Measurements from ENCODE around the gene ALAS1.

Gene ALAS1

DNA sequence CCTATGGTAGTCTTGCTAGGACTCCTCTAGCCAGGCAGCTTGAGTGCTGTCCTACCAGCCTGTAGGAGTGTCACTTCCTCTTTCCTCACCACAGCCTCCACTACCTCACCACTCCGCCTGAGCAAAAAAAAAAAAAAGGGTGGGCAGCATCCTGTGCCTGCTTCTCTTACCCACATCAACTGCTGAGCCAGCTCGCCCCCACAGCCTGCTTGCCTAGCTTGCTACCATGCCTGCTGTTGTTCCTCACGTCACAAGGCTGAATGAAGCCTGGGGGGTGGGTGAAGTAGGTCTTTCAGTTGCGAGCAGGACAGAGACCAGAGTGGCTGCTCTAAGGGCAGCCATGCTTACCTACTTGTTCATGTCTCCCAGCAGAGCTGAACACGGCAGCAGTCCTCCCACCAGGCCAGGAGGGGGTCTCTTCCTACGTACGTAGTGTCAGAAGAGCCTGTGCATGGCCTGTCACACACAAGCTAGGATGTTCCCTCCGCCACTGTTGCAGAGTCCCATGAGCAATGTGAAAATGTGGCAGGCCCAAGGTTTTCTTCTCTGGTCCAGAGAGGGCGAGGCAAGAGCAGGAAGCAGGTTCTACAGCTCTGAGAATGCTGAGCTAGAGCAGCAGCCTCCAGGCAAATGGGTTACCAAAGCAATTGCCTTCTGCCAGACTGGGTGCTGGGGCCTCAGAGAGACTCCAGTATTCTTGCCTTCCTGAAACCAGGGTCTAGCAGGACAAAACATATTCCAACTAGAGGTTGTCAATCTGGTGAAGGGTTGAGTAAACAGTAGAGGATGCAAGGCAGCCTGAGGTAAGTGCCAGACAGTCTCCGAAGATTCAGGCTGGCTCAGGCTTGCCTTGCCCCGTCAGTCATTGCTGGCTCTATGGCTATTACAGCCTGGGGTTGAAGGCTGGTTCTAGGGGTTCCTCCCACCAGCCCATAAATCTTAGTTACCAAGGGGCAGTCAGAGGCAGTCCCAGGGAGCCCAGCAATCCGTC, 55.6 kb downstream of the ALAS1 start:
- CTCF ChIA-PET, result no interaction called here
- POLR2A ChIA-PET, result interaction anchor here (1.1 to 1.2 kb wide), 3 partner anchors 14 to 25 kb away, joined by 3 to 4 read pairs (median 4); partner anchors contain the start of genes TWF2 and WDR82

GRCh38 chr3:52254608-52255007, 56.6 kb downstream of the ALAS1 start:
- DNase-seq (ENCODE audit: extremely low spot score), result no peak
- ChIA-PET CTCF (no interaction called here), POLR2A (interaction anchor here (1.1 kb wide), 1 partner anchor 15 kb away, joined by 3 read pairs; the partner anchor contains the start of gene TWF2)
- TF ChIP-seq FOXK2 (IDR thresholded peaks at IDR 0.05), result no peak
- no peak for TF ChIP-seq ELF4 (IDR thresholded peaks at IDR 0.05)
- TF ChIP-seq FOXM1 (IDR thresholded peaks at IDR 0.05; ENCODE audit: borderline replicate concordance), result no peak

More for the DNA sequence above, 55.6 kb downstream of the ALAS1 start:
- TF ChIP-seq, protein P1, sequence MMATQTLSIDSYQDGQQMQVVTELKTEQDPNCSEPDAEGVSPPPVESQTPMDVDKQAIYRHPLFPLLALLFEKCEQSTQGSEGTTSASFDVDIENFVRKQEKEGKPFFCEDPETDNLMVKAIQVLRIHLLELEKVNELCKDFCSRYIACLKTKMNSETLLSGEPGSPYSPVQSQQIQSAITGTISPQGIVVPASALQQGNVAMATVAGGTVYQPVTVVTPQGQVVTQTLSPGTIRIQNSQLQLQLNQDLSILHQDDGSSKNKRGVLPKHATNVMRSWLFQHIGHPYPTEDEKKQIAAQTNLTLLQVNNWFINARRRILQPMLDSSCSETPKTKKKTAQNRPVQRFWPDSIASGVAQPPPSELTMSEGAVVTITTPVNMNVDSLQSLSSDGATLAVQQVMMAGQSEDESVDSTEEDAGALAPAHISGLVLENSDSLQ (IDR thresholded peaks at IDR 0.05), result peak; percentile 29; the same call in 1 of the 2 replicates
- no peak for TF ChIP-seq NFRKB (IDR thresholded peaks at IDR 0.05)
- TF ChIP-seq FOXA1 (IDR thresholded peaks at IDR 0.05), result no peak
- DNase-seq (ENCODE audit: extremely low spot score), result no peak

DNA sequence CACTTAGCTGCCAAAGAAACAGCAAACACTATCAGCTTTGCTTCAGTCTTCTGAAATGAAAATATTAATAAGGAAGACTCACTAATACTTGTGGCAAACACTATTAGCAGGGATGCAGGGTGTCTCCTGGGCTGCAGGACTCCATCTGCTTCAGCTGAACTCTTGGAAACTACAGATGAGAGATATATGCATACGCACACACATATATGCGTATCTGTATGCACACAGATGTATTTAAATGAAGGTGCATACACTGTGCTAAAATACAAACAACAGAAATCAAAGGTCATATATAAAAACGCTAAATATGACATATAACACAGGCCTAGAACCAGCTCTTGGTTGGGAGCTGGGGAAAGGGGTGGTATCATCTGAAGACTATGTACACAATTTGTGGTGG, 58.2 kb downstream of the ALAS1 start:
- CTCF ChIA-PET, result no interaction called here
- TF ChIP-seq ZNF384 (IDR thresholded peaks at IDR 0.05), result no peak
- no peak for TF ChIP-seq L3MBTL2 (conservative IDR thresholded peaks at IDR 0.05)
- TF ChIP-seq SP1 (IDR thresholded peaks at IDR 0.05), result no peak
- TF ChIP-seq ELF4 (IDR thresholded peaks at IDR 0.05), result no peak
- no peak for TF ChIP-seq NFRKB (IDR thresholded peaks at IDR 0.05)
- TF ChIP-seq FOXM1 (IDR thresholded peaks at IDR 0.05; ENCODE audit: borderline replicate concordance), result no peak
- no peak for TF ChIP-seq ARNT (IDR thresholded peaks at IDR 0.05)
- TF ChIP-seq HDGF (IDR thresholded peaks at IDR 0.05; ENCODE audit: borderline replicate concordance), result no peak
- TF ChIP-seq SUZ12 (IDR thresholded peaks at IDR 0.05), result no peak
- TF ChIP-seq FOXA1 (IDR thresholded peaks at IDR 0.05), result no peak
- TF ChIP-seq FOXK2 (IDR thresholded peaks at IDR 0.05), result no peak
- no peak for TF ChIP-seq LEF1 (IDR thresholded peaks at IDR 0.05; ENCODE audit: borderline replicate concordance)
- TF ChIP-seq, protein P1 (IDR thresholded peaks at IDR 0.05), result no peak
- no peak for TF ChIP-seq BHLHE40 (IDR thresholded peaks at IDR 0.05; ENCODE audit: borderline replicate concordance)
- no peak for TF ChIP-seq CTBP1 (IDR thresholded peaks at IDR 0.05; ENCODE audit: borderline replicate concordance)
- POLR2A ChIA-PET, result no interaction called here
- no peak for DNase-seq (ENCODE audit: extremely low spot score)

GRCh38 chr3:52256622-52257021, 58.7 kb downstream of the ALAS1 start:
- DNase-seq (ENCODE audit: extremely low spot score), result no peak
- CTCF ChIA-PET, result no interaction called here
- TF ChIP-seq TARDBP (IDR thresholded peaks at IDR 0.05) (no peak), SP1 (IDR thresholded peaks at IDR 0.05) (no peak), NFRKB (IDR thresholded peaks at IDR 0.05) (no peak), CTBP1 (IDR thresholded peaks at IDR 0.05; ENCODE audit: borderline replicate concordance) (no peak), L3MBTL2 (conservative IDR thresholded peaks at IDR 0.05) (no peak), HDGF (IDR thresholded peaks at IDR 0.05; ENCODE audit: borderline replicate concordance) (no peak), FOXK2 (IDR thresholded peaks at IDR 0.05) (no peak), ELF4 (IDR thresholded peaks at IDR 0.05) (no peak), FOXA1 (IDR thresholded peaks at IDR 0.05) (no peak), BHLHE40 (IDR thresholded peaks at IDR 0.05; ENCODE audit: borderline replicate concordance) (no peak), FOXM1 (IDR thresholded peaks at IDR 0.05; ENCODE audit: borderline replicate concordance) (no peak), ZNF384 (IDR thresholded peaks at IDR 0.05) (no peak), LEF1 (IDR thresholded peaks at IDR 0.05; ENCODE audit: borderline replicate concordance) (no peak), ARNT (IDR thresholded peaks at IDR 0.05) (no peak), SUZ12 (IDR thresholded peaks at IDR 0.05) (no peak)
- POLR2A ChIA-PET, result interaction anchor here (0.6 kb wide), 1 partner anchor 31 kb away, joined by 4 read pairs; the partner anchor contains the start of gene GLYCTK

GRCh38 chr3:52257911-52258310, 60.0 kb downstream of the ALAS1 start:
- CTCF ChIA-PET, result interaction anchor here (0.7 kb wide), 1 partner anchor 21 kb away, joined by 3 read pairs; no protein-coding TSS in a partner anchor
- POLR2A ChIA-PET, result no interaction called here
- no peak for TF ChIP-seq NFRKB (IDR thresholded peaks at IDR 0.05)
- no peak for TF ChIP-seq BHLHE40 (IDR thresholded peaks at IDR 0.05; ENCODE audit: borderline replicate concordance)
- TF ChIP-seq SP1 (IDR thresholded peaks at IDR 0.05), result no peak
- no peak for TF ChIP-seq ZNF384 (IDR thresholded peaks at IDR 0.05)
- TF ChIP-seq CTBP1 (IDR thresholded peaks at IDR 0.05; ENCODE audit: borderline replicate concordance), result no peak
- no peak for TF ChIP-seq FOXK2 (IDR thresholded peaks at IDR 0.05)
- no peak for TF ChIP-seq SUZ12 (IDR thresholded peaks at IDR 0.05)
- TF ChIP-seq FOXA1 (IDR thresholded peaks at IDR 0.05), result no peak
- TF ChIP-seq, protein P1 (IDR thresholded peaks at IDR 0.05), result no peak
- TF ChIP-seq L3MBTL2 (conservative IDR thresholded peaks at IDR 0.05), result no peak
- no peak for TF ChIP-seq ELF4 (IDR thresholded peaks at IDR 0.05)
- no peak for DNase-seq (ENCODE audit: extremely low spot score)

- ChIA-PET CTCF (no interaction called here), POLR2A (interaction anchor here (1.7 kb wide), 1 partner anchor 19 kb away, joined by 7 read pairs; the partner anchor contains the start of gene WDR82)
- TF ChIP-seq SUZ12 (IDR thresholded peaks at IDR 0.05) (no peak), FOXK2 (IDR thresholded peaks at IDR 0.05) (no peak), BHLHE40 (IDR thresholded peaks at IDR 0.05; ENCODE audit: borderline replicate concordance) (no peak), FOXA1 (IDR thresholded peaks at IDR 0.05) (no peak), L3MBTL2 (conservative IDR thresholded peaks at IDR 0.05) (no peak)
- TF ChIP-seq, protein P1 (IDR thresholded peaks at IDR 0.05), result no peak
- DNase-seq (ENCODE audit: extremely low spot score), result no peak
These were observed 61.1 kb downstream of the ALAS1 start for GRCh38 chr3:52259035-52259434.
